Measurements from ENCODE around the gene GCSAML. TPM values are rescaled to one million over a fixed set of nuclear protein-coding genes. Genes with fewer than 3 reads are reported as not detected.

GCSAML gene
- total and polyA plus RNA-seq, 7 donors, result 0.01 to 0.36 (median 0.21) TPM; not detected in 3

DNA sequence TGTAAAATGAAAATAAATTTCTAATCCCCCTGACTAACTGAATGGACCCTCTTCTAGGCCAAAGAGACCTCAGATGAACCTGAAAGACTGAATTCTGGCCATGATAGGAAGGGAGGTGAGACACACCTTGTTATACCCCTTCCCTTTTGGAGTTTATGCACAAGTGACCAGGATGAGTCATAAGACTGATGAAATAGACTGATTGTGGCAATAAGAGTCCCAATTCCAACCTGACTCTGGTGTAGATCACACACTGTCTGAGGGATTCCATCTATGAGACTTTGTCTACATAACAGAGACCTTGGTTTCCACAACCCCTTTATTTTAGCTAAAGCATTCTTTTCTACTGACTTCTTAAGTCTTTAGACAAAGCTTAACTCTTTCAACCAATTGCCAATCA lies 25.7 kb downstream of the GCSAML start:
- no peaks in the 10 kb centered on the region for H3K36me3 ChIP-seq (ENCODE audit: insufficient read depth in 1 of 2, low read depth in 1 of 2)
- intact Hi-C loops (cut with DNase I), result no loop called here
- no peak for DNase-seq
- H3K9me3 ChIP-seq, result no peaks in the 10 kb centered on the region
- H3K4me1 ChIP-seq, result no peaks in the 10 kb centered on the region
- H3K4me3 ChIP-seq, result no peak overlapping the region
- no peak overlapping the region for H3K27ac ChIP-seq
- TF ChIP-seq, protein P1, sequence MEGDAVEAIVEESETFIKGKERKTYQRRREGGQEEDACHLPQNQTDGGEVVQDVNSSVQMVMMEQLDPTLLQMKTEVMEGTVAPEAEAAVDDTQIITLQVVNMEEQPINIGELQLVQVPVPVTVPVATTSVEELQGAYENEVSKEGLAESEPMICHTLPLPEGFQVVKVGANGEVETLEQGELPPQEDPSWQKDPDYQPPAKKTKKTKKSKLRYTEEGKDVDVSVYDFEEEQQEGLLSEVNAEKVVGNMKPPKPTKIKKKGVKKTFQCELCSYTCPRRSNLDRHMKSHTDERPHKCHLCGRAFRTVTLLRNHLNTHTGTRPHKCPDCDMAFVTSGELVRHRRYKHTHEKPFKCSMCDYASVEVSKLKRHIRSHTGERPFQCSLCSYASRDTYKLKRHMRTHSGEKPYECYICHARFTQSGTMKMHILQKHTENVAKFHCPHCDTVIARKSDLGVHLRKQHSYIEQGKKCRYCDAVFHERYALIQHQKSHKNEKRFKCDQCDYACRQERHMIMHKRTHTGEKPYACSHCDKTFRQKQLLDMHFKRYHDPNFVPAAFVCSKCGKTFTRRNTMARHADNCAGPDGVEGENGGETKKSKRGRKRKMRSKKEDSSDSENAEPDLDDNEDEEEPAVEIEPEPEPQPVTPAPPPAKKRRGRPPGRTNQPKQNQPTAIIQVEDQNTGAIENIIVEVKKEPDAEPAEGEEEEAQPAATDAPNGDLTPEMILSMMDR (IDR thresholded peaks at IDR 0.05), result no peak
- H3K27me3 ChIP-seq (ENCODE audit: insufficient read depth in 3 of 3, low read length in 2 of 3), result no peaks in the 10 kb centered on the region
- no peak for ATAC-seq

GRCh38 chr1:247576514-247576913 lies 27.6 kb downstream of the GCSAML start:
- intact Hi-C loops (cut with DNase I), result no loop called here
- no peak overlapping the region for H3K27ac ChIP-seq
- no peak for ATAC-seq
- 53 to 58% (median 57%) methylated on average over 3 of the region's 3 CpGs for WGBS, 3 donors
- DNase-seq, result no peak
- no peaks in the 10 kb centered on the region for H3K36me3 ChIP-seq (ENCODE audit: insufficient read depth in 1 of 2, low read depth in 1 of 2)
- H3K27me3 ChIP-seq (ENCODE audit: insufficient read depth in 3 of 3, low read length in 2 of 3), result no peaks in the 10 kb centered on the region
- H3K9me3 ChIP-seq, result no peaks in the 10 kb centered on the region
- no peaks in the 10 kb centered on the region for H3K4me1 ChIP-seq
- H3K4me3 ChIP-seq, result no peak overlapping the region
- TF ChIP-seq, protein P1 (IDR thresholded peaks at IDR 0.05), result no peak

GRCh38 chr1:247578946-247579460 lies 30.1 kb downstream of the GCSAML start:
- no peaks in the 10 kb centered on the region for H3K27me3 ChIP-seq (ENCODE audit: insufficient read depth in 3 of 3, low read length in 2 of 3)
- H3K4me3 ChIP-seq, result no peak overlapping the region
- intact Hi-C loops (cut with DNase I), result no loop called here
- no peaks in the 10 kb centered on the region for H3K4me1 ChIP-seq
- 72 to 81% (median 74%) methylated on average over 5 of the region's 5 CpGs for WGBS, 3 donors
- H3K9me3 ChIP-seq, result no peaks in the 10 kb centered on the region
- no peak for DNase-seq
- ATAC-seq, result no peak
- no peaks in the 10 kb centered on the region for H3K36me3 ChIP-seq (ENCODE audit: insufficient read depth in 1 of 2, low read depth in 1 of 2)
- no peak overlapping the region for H3K27ac ChIP-seq
- TF ChIP-seq, protein P1 (IDR thresholded peaks at IDR 0.05), result no peak

GRCh38 chr1:247588060-247588459 lies 39.1 kb downstream of the GCSAML start, which contains the start of gene OR2G2:
Gene OR2G2, plus strand, starts transcription at chr1:247588360. Its CDS starts 0 bp downstream, at chr1:247588360.
- no peaks in the 10 kb centered on the region for H3K9me3 ChIP-seq
- intact Hi-C loops (cut with DNase I), result no loop called here
- no peak within 1 kb of the TSS for H3K27ac ChIP-seq
- H3K27me3 ChIP-seq (ENCODE audit: insufficient read depth in 3 of 3, low read length in 2 of 3), result no peaks in the 10 kb centered on the region
- DNase-seq (no peak), ATAC-seq (no peak)
- no peaks in the 10 kb centered on the region for H3K4me1 ChIP-seq
- 87 to 88% (median 88%) methylated on average over 2 of the region's 2 CpGs for WGBS, 3 donors
- no peaks in the 10 kb centered on the region for H3K36me3 ChIP-seq (ENCODE audit: insufficient read depth in 1 of 2, low read depth in 1 of 2)
- no peak within 1 kb of the TSS for H3K4me3 ChIP-seq
- TF ChIP-seq, protein P1 (IDR thresholded peaks at IDR 0.05), result no peak

- Histone ChIP-seq H3K4me3 (no peak within 1 kb of the TSS), H3K4me1 (no peaks in the 10 kb centered on the region), H3K36me3 (ENCODE audit: insufficient read depth in 1 of 2, low read depth in 1 of 2) (no peaks in the 10 kb centered on the region), H3K9me3 (peaks cover 6% of the 10 kb centered on the region), H3K27ac (no peak within 1 kb of the TSS), H3K27me3 (ENCODE audit: insufficient read depth in 3 of 3, low read length in 2 of 3) (no peaks in the 10 kb centered on the region)
- WGBS, 3 donors, result 62 to 75% (median 72%) methylated on average over 2 of the region's 2 CpGs
- ATAC-seq, result no peak
- intact Hi-C loops (cut with DNase I), result no loop called here
- TF ChIP-seq, protein P1 (IDR thresholded peaks at IDR 0.05), result no peak
- no peak for DNase-seq
Observed at GRCh38 chr1:247605286-247605685, 56.4 kb downstream of the GCSAML start, which contains the start of gene OR2G3. Gene OR2G3, plus strand, starts transcription at chr1:247605586. Its CDS starts 0 bp downstream, at chr1:247605586.
